GM21526 (cell line): ENCODE results near the gene ASIC2.

Source experiments
- ATAC-seq: cut with Tn5 transposase; IDR thresholded peaks from one replicate; pipeline ENCODE4 v1.9.1; 2021; ENCODE audit warnings: moderate library complexity; ENCODE audit not compliant: unreplicated experiment, low FRiP score

ASIC2 gene

DNA sequence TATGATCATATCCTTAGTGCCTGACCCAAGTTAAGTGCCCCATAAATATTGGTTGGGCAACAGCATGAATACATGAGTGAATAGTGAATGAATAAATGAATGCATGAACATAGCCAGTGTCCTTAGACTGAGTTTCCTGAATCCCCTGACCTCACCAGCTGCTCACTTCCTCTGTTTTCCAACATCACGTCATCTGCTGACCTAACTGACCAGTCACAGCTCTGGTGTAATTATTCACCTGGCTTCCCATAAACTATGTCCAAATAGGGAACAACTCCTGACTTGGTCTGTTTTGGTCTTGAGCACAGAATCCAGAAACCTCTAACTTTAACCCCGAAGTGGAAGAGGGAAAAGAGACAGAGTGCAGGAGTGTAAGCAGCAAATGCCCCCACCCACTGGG is 83.4 kb downstream of the ASIC2 start:
- no peak for ATAC-seq

DNA sequence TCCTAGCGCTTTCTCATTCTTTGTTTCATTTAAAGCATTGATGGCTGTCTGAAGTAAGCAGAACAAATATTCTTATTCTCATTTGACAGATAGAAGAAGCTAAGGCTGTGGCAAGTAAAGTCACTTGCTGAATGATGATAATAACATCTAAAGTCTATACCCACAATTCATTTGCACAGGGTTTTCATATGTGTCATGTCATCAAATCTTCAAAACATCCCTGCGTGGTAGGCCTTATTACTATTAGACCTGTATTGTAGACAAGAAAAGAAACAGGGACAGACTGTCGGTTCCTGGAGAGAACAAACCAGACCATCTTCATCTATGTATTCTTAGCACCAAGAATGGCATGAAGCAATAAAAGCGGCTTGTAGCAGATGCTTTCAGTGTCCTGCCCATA is 85.9 kb downstream of the ASIC2 start:
- no peak for ATAC-seq

DNA sequence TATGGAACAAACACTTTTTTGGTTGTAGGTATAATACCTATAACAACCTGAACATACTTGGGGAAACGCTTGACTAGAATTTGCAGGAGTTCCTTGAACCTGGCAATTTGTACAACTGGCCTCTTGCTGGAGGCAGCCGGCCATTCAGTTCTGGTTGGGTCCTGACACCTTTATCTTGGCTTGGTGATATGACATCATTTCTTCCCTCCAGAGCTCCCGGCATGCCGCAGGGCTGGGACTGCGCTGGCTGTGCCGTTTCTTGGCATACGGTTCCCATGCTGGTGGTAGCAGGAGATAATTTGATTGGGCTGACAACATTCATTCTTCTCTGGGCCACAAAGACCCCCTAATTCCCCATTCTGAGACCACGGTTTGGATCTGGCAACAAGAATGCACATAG is 87.5 kb downstream of the ASIC2 start:
- no peak for ATAC-seq

DNA sequence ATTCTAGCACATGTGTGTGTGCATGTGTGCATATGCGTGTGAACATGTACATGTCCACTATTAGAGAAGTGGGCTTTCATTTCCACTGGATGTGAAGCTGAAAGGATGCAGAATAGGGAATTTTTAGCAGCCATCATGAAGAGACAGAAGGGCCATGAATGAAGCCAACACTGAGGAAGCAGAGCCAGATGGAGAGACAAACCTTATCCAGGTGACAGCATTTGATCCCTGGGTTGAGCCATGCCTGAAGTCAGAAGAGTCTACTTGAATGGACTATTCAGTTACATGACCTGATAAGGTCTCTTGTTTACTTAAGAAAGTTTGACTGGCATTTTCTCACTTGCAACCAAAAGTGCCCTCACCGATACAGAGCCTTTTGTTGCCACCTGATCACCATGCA is 88.4 kb downstream of the ASIC2 start:
- ATAC-seq: no peak

DNA sequence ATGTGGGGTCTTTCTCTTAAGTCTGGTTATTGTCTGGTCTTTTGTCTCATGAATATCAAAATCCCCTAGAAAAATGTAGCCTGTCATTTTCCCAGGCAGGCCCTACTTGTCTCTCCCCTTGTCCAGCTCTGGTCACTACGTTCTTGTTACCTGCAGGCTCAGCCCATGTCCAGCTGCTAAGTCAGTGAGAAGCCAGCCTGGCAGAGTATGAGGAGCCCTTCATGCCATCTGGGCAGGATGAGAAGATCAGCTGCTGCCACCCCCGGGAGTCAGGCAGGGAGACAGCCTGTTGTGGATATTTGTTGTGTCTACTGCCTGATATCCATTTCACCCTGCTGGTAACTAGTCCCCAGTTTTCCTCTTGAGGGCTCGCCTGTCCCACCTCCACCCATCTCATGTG is 88.9 kb downstream of the ASIC2 start:
- ATAC-seq: no peak

DNA sequence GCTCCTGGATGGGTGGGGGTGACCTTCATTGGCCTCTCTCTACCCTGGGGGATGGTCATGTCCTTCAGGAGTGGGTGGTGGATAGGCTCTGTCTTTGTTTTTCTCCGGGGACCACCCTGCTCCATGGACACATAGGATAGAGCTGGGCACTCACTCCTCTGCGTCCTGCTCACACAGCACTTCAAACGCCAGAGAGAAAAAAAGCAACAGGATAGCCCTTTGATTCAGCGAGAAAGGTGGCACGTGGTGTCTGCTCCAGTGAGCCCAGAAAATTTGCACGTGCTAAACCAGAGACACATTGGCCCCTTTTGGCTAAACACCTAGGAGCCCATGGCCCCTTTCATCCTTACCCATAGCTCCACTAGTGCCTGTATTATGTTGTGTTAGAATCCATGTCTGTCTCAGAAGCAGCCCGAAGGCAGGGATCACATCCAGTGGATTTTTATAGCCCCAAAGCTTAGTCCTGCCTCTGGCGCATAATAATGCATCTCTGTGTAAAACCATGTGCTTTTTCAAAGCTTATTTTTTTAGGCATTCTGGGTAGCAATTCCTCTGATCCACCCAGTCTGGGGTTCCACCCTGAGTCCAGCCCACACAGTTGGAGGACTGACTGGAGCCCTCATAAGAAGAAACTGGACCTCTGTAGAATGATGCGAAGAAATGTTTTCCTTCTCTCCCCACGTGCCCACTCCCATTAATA is 90.1 kb downstream of the ASIC2 start:
- no peak for ATAC-seq

DNA sequence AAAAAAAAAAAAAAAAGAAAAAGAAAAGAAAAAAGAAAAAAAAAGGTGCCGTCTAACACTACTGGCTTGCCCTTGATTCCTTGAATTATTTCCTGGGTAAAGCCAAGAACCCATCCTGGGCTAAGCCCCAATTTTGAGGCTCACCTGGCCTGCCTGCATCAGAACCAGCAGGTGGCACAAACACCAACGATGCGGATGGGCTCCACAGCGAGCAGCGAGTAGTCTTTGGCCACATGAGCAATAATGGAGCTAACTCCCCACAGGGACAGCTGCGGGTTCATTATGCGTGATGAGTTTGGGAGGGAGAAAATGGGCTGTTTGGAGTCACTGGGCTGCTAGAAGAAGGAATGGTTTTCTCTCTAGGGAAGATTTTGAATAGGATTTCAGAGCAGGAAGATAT is 91.1 kb downstream of the ASIC2 start:
- ATAC-seq: no peak

DNA sequence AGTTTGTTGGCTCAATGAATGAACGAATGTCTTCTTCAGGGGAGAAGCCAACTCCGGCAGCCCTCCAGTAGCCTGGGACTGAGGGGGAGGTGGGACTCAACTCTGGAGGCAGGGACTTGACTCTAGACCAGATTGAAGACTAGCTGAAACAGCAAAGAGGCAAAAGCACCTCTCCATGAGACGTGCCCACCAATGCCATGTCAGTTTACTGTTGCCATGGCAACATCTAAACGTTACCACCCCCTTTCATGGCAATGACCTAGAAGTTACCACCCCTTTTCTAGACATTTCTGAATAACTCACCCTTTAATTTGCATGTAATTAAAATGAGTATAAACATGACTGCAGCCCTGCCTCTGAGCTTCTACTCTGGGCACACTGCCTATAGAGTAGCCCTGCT is 91.8 kb downstream of the ASIC2 start:
- ATAC-seq: no peak

DNA sequence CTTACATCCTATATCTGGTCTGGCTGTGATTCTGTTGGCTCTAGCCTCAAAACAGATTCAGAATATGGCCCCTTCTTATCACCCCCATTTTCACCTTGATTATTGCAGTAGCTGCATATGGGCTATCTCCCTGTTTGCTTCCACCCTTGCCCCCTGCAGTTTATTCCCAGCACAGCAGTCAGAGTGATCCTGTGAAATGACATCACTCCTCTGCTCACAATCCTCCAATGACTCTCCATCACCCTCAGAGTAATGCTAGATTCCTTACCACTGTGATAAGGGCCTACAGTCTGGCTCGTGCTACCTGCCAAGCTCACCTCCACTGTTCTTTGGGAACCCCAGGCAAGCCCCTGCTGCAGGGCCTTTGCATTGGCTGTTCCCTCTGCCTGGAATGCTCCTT is 92.5 kb downstream of the ASIC2 start:
- no peak for ATAC-seq

DNA sequence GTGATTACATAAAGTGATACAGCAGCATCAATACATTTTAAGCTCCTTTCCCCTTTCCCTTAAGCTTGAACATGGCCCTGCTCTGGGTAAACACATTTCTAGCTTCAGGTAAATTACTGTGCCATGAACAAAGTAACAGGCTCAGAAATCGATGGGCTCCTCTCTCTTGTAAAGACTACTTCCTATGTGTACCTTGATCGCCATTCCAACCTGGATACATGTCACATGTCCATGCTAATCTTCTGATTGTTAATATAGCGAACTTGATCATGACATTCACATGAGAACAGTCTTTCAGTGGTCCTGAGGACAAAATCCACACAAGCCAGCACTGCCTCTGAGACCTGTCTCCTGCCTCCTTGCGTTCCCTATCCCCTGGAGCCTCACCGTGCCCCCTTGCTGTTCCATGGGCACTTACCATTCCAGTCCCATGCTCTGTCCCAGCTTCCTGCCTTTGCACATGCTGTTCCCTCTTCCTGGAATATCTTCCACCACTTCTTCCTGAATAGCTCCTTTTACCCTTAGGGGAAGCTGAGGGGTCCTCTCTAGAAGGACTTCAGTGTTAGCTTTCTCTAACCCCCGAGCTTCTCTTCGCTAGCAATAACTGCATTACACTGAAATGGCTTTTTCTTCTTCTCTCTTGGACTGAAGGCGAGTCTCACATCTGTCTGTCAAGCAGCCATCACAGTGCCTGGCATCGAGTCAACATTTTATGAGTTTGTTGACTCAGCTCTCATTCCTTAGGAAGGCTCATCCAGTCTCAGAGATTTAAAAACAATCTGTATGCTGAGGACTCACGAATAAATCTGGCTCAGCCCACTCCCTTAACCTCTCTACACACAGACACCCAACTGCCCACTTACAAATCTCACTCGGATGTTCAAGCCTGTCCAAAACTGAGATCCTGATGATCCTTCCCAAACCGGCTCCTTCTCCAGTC is 93.3 kb downstream of the ASIC2 start:
- no peak for ATAC-seq

DNA sequence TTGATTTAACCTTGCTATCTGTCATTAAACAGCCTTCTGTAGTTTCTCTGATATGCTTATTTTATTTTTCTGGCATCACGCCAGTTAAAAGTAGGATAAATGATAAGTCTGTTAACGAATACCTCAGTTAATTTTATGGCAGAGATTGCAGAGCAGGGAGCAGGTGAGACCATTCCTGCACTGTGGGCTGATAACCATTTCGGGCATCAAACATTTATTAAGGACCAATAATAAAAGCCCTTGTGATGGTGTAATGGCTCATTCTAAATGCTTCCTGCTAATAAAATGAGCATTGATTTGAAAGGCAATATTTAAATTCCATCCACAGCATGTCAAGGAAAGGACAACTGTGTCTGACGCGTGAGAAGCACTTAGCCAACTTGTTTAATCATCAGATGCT is 94.1 kb downstream of the ASIC2 start:
- ATAC-seq: no peak

DNA sequence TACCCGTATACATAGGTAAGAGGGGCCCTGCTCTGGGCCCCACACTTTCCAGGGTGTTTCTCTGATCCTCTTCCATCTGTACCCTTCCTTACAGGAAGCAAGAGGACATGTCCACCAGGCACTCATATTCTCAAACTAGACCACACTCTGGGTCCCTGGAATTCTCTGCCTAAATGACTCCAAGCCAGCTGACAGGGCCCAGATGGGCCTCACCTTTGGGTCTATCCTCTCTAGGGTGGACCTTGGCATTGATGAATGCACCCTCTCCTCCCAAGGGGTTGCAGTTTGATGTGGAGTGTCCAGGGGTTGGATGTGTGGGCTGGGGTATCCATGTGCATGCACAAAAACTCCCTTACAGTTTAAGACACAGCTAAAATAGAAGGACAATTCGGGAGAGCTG is 95.8 kb downstream of the ASIC2 start:
- ATAC-seq: no peak

DNA sequence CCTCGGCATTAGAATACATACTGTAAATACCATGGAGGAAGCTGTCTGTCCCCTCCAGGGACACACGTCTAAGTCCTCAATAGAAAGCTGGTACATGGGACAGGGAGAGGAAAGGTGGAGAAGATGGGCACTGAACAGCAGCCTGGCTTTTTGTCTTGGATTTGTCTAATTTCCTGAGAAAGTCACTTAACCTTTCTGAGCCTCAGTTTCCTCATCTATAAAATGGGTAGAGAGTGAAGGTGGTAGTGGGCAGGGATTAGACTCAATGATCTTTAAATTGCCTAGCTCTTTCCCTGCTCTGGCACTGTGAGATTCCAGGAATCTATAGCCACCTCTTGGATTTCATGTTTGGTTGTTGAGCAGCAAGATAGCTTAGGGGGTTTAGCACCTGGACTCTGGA is 96.2 kb downstream of the ASIC2 start:
- no peak for ATAC-seq

DNA sequence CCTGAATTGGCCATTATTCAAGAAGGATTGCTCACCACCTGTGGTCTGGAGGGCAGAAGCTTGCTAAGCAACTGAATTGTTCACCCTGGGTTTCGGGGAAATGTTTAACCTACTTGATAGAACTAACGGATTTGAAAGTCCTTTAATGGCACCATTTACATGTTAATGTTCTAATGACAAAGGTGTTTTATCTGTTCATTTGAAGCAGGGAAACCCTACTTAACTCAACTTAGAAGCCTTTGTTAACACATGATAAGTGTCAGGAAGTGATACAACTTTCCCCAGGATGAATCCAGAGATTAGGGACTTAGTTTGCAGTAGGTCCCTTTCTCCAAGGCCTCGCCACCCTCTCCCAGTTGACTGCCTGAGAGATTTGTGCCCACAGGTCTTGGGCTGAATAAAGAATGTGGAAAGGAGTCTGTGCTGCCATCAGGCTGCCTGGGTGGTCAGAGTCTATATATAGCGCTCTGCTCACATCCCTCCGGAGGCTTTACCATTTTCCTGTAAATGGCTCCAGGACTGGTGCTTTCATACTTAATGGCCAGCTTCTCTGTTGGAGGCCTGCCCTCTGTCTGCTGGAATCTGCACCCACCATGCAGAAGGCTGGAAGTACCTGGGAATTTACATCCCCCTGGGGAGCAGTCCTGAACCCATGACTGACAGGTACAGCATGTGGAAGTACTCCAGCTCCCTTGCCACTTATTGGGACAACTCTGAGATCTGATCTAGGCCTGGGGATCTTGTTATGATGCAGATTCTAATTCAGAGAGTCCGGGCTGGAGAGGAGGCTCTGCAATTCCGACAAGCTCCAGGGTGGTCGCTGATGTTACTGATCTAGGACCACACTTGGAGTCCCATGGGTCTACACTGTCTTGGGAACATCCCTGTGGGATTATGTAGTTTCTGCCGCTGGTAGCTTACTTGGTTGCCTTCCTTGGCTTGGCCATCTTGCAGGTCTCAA is 99.9 kb downstream of the ASIC2 start:
- no peak for ATAC-seq

DNA sequence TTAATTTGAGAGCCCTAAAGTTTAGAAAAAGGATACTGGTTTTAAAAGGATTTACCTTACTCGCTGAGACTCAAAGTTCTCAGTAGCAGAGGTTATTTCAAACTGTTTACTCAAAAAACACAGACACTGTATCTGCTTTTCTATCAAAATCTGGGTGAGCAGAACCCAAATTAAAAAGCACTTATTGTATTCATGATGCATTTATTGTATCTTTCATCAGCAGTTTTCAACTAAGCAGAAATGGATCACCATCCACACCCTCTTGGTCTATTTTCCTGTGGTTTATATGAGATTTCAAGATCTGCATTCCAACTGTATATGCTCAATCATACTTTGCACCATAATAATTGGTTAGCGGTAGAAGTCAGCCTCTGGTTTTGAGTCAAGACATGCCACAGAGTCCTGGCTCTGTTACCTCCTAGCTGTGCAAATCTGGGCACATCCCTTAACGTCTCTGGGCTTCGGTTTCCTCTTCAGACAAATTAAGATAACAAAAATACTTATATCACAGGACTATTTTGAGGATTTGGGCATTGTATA is 109.5 kb downstream of the ASIC2 start:
- ATAC-seq: no peak

DNA sequence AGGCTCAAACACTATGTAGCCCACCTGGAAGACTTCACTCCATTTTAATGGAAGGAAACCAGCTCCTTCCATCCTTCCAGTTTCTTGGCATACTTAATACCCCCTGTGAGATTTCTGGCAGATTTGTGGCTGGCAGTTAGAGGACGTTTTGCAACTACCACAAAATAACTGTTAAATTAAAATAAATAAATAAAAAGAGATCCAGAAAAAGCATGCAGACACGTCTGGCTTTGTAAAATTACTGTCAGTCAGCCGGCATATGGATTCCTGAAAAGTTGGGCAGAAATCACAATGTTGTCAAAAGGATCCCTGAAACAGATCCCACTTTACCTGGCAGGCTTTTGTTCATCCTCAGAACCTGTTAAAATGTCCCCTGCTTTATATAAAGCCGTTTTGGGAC is 113.9 kb downstream of the ASIC2 start:
- no peak for ATAC-seq

DNA sequence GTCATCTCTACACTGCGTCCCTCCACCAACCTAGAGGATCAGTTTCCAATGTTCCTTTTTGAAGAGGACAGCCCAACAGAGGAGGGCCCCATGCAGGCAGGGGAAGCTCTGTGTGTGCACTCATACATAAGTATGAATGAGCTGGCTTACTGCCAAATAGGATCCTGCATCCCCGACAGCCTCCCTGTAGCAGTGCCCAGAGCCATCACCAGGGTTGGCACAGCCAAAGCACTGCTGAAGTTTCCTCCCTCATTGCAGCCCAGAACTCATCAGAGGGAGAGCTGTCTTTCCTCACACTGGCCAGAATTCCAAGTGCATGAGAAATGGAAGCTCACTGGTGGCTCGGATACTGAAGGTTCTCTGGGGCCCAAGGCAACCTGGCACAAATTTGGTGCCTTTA is 114.4 kb downstream of the ASIC2 start:
- ATAC-seq: no peak

DNA sequence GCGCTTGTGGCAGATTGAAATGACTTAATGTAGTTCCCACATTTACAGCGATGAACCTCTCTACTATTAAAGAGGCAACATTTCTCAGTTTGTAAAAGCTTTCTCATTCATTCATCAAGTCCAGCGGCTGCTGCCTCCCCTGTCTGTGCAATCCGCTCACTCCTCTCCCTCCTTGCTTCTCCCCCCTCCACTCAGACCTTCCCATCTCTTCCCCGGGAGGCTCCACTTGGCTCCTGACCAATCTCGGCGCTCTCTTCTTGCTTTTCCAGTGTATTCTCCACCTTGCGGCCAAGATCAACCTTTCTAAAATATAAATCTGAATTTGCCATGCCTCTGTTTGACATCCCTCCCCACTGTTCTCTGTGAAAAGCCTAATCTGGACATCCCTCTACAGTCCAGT is 117.5 kb downstream of the ASIC2 start:
- ATAC-seq: no peak

DNA sequence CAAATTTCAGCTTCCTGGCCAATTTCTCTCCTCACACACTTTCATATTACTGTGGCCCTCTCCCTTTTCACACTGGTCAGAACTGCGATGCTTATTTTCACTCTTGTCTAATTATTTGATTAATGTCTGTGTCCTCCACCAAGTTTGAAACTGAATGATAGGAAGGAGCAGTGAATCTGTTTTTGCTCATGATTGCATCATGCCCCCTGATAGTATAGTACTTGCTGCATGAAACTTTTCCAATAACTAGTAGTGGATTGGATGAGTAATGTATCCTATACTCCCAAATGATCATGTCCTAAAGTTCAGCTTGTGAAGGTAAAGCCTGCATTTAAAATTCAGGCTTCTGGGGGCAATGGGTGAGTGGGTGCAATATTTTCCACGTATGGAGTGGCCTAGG is 121.2 kb downstream of the ASIC2 start:
- ATAC-seq: no peak

DNA sequence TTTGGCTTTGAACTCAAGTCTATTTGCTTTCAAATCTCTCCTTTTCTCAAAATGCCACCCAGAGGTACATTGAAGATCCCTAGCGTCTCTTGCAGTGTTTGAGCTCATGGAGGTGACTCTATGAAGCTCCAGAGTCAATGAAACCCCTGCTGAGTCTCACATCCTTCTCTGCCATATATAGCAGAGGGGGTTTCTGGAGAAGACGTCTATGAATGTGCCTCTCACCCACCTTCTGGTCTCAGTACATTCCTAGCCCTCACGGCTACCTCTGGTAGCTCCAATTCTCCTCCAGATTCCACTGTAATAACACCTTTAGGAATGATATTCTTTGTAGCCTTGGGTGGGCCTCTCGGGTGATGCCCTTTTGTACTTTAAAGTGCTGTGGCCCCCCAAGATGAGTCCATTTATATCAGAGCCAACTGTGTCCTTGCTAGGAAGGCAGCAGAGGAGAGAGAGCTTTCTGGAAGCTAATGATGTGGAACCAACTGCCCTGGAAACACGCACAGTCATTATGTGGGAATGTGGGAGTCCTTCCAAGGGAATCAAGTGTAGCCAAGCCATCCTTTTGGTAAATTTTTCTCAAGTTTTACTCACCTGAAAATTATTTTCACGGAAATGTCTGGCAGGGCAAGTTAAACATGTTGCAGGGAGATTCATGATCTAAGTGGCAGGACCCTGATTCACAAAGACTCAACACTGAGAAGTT is 123.4 kb downstream of the ASIC2 start:
- no peak for ATAC-seq
